HCT116 (cell line): ENCODE results near the gene SFTPA2. TPM values are rescaled to one million over a fixed set of nuclear protein-coding genes. Genes with fewer than 3 reads are reported as not detected.

Source experiments
- ATAC-seq: fragments of 200-7000 bp; cut with Tn5 transposase; 2 replicates; pipeline ENCODE4 v1.9.1; 2020; ENCODE audit warnings: mild to moderate bottlenecking, moderate library complexity
- BruUV-seq: library from RNA; stranded (reverse); fragments of 400-500 nt; replicated peaks from 2 replicates; lab custom pipeline; 2021; lab: Mats Ljungman, UMichigan
- CTCF ChIA-PET: fragments of 300-600 bp; sonication (Branson Sonifier 250); formaldehyde crosslinking; loops from one replicate; lab custom pipeline; 2021; ENCODE audit warnings: antibody characterized with exemption; lab: Charles Lee
- POLR2A ChIA-PET: fragments of 300-600, 350-600 bp; sonication (Branson Sonifier 250); formaldehyde crosslinking; loops from one replicate; lab custom pipeline; 2021; ENCODE audit warnings: antibody characterized with exemption; lab: Charles Lee
- RAD21 ChIA-PET, 2 experiments: fragments of 300-600 bp; sonication (Branson Sonifier 250); formaldehyde crosslinking; loops; one replicate each; lab custom pipeline; 2023; ENCODE audit warnings: low total read pairs in 2 of 2; ENCODE audit not compliant: uncharacterized antibody in 2 of 2, unreplicated experiment in 2 of 2, low non-redundant PET in 1 of 2; lab: Charles Lee
- DNase-seq: peaks from one replicate; pipeline ENCODE4 v3.0.0-alpha.2; 2010; ENCODE audit warnings: low read depth, low spot score
- H2AFZ ChIP-seq: fragments of 200-600 bp; shearing (Covaris generic), sonication (generic); 2 replicates; pipeline ENCODE4 v1.6.1; 2017; ENCODE audit warnings: low read depth, mixed run types, mixed read lengths, antibody characterized with exemption, low read length; ENCODE audit not compliant: poor library complexity, severe bottlenecking
- H3K27ac ChIP-seq: 2 replicates; pipeline ENCODE4 v1.5.1; 2012; ENCODE audit warnings: low read depth, low read length
- H3K27me3 ChIP-seq: fragments of 200-600 bp; sonication (generic); 2 replicates; pipeline ENCODE4 v1.6.1; 2016; ENCODE audit warnings: mixed run types, low read length, mixed read lengths; ENCODE audit not compliant: insufficient read depth
- H3K36me3 ChIP-seq, 2 experiments: fragments of 200-500 bp in 1 of 2; fragments of 200-600 bp in 1 of 2; sonication (Bioruptor generic) in 1 of 2; sonication (generic) in 1 of 2; 2 replicates each; pipeline versions ENCODE4 v1.5.1 to v1.6.1; 2014 to 2016; ENCODE audit warnings: low read length in 2 of 2, inconsistent platforms in 1 of 2, mixed read lengths in 1 of 2, mixed run types in 1 of 2; ENCODE audit not compliant: insufficient read depth in 2 of 2, control insufficient read depth in 1 of 2
- H3K4me1 ChIP-seq, 2 experiments: fragments of 200-600 bp in 1 of 2; sonication (generic) in 1 of 2; 2 replicates each; pipeline versions ENCODE4 v1.5.1 to v1.6.1; 2012 to 2017; ENCODE audit warnings: low read length in 2 of 2, inconsistent platforms in 1 of 2, mild to moderate bottlenecking in 1 of 2, mixed read lengths in 1 of 2, mixed run types in 1 of 2, moderate library complexity in 1 of 2; ENCODE audit not compliant: insufficient read depth in 2 of 2, control insufficient read depth in 1 of 2
- H3K4me2 ChIP-seq: fragments of 200-600 bp; sonication (generic); 2 replicates; pipeline ENCODE4 v1.6.1; 2017; ENCODE audit warnings: mixed run types, low read length, mixed read lengths
- H3K4me3 ChIP-seq, 2 experiments: fragments of 200-600 bp in 1 of 2; sonication (generic) in 1 of 2; replicated peaks in 1 of 2; 2 replicates each; pipeline ENCODE4 v1.5.1; 2011 to 2016; ENCODE audit warnings: low read length in 2 of 2, control low read depth in 1 of 2, low read depth in 1 of 2, mild to moderate bottlenecking in 1 of 2, mixed read lengths in 1 of 2, mixed run types in 1 of 2
- H3K79me2 ChIP-seq: fragments of 200-600 bp; sonication (generic); 2 replicates; pipeline ENCODE4 v1.6.1; 2017; ENCODE audit warnings: mild to moderate bottlenecking, mixed run types, low read length, moderate library complexity, mixed read lengths; ENCODE audit not compliant: insufficient read depth
- H3K9ac ChIP-seq: fragments of 200-600 bp; sonication (generic); 2 replicates; pipeline ENCODE4 v1.6.1; 2016; ENCODE audit warnings: low read length, mixed read lengths
- H3K9me2 ChIP-seq: fragments of 200-600 bp; sonication (generic), shearing (Covaris generic); 2 replicates; pipeline ENCODE4 v1.6.1; 2017; ENCODE audit warnings: mixed run types, mild to moderate bottlenecking, moderate library complexity; ENCODE audit not compliant: insufficient read depth
- H3K9me3 ChIP-seq, 2 experiments: fragments of 200-500 bp in 1 of 2; fragments of 200-600 bp in 1 of 2; sonication (Bioruptor generic) in 1 of 2; sonication (generic) in 1 of 2; 2 replicates each; pipeline ENCODE4 v1.6.1; 2014 to 2017; ENCODE audit warnings: low read length in 2 of 2, mixed read lengths in 2 of 2, inconsistent platforms in 1 of 2, low read depth in 1 of 2, mild to moderate bottlenecking in 1 of 2, mixed run types in 1 of 2, moderate library complexity in 1 of 2; ENCODE audit not compliant: control insufficient read depth in 1 of 2, insufficient read depth in 1 of 2
- H4K20me1 ChIP-seq: fragments of 200-600 bp; sonication (generic), shearing (Covaris generic); 2 replicates; pipeline ENCODE4 v1.6.1; 2017; ENCODE audit warnings: mixed run types, mild to moderate bottlenecking, moderate library complexity; ENCODE audit not compliant: insufficient read depth
- EZH2 ChIP-seq: fragments of 200-600 bp; sonication (generic); IDR thresholded peaks from 2 replicates; pipeline ENCODE4 v1.6.1; 2017; ENCODE audit warnings: antibody characterized with exemption, mixed run types
- POLR2AphosphoS5 ChIP-seq: IDR thresholded peaks from 2 replicates; pipeline ENCODE4 v1.6.1; 2011; ENCODE audit warnings: mild to moderate bottlenecking, low read depth, low read length, moderate library complexity
- intact Hi-C: fragments of 100-400 bp; cut with micrococcal nuclease; formaldehyde crosslinking; loops from 2 replicates; pipeline ENCODE4 v1.10.0; 2022
- total RNA-seq: library from RNA; stranded (reverse); gene quantifications from one replicate; pipeline ENCODE4 v1.2.1, GENCODE V29; 2021; ENCODE audit not compliant: unreplicated experiment
- TF ChIP-seq, protein P1 (sequence below): IDR thresholded peaks from 2 replicates; pipeline ENCODE4 v1.6.1; 2012; ENCODE audit warnings: low read depth
- TF ChIP-seq, protein P2 (sequence below): IDR thresholded peaks from 2 replicates; pipeline ENCODE4 v1.6.1; 2012

SFTPA2 gene
- total RNA-seq, 1 experiment from 2014 or later = 6.9 TPM

DNA sequence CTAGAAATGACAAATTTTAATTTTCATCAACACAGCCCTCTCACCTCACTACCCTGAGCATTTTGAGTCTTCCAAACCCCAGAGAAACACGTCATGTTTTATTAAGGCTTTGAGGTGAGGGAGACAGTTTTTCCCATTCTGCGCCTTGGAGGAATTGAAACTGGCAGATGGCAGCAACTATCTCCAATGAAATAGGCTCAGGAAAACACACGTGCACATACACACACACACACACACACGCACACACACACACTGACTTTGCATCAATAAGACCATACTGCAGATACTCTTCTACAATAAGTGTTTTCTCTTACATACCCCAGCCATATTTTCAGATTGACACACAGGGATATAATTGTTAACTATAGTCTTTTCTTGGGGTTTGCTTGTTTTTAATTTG lies 3.2 kb upstream of the SFTPA2 start:
- RAD21 ChIA-PET = interaction anchor here in 1 of 2 experiments (0.7 kb wide), 1 partner anchor 261 kb away, joined by 3 read pairs; no protein-coding TSS in a partner anchor
- H3K79me2 ChIP-seq = no peaks in the 10 kb centered on the region
- H3K4me1 ChIP-seq = no peaks in the 10 kb centered on the region
- TF ChIP-seq, protein P1, sequence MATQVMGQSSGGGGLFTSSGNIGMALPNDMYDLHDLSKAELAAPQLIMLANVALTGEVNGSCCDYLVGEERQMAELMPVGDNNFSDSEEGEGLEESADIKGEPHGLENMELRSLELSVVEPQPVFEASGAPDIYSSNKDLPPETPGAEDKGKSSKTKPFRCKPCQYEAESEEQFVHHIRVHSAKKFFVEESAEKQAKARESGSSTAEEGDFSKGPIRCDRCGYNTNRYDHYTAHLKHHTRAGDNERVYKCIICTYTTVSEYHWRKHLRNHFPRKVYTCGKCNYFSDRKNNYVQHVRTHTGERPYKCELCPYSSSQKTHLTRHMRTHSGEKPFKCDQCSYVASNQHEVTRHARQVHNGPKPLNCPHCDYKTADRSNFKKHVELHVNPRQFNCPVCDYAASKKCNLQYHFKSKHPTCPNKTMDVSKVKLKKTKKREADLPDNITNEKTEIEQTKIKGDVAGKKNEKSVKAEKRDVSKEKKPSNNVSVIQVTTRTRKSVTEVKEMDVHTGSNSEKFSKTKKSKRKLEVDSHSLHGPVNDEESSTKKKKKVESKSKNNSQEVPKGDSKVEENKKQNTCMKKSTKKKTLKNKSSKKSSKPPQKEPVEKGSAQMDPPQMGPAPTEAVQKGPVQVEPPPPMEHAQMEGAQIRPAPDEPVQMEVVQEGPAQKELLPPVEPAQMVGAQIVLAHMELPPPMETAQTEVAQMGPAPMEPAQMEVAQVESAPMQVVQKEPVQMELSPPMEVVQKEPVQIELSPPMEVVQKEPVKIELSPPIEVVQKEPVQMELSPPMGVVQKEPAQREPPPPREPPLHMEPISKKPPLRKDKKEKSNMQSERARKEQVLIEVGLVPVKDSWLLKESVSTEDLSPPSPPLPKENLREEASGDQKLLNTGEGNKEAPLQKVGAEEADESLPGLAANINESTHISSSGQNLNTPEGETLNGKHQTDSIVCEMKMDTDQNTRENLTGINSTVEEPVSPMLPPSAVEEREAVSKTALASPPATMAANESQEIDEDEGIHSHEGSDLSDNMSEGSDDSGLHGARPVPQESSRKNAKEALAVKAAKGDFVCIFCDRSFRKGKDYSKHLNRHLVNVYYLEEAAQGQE = no peak
- TF ChIP-seq, protein P2, sequence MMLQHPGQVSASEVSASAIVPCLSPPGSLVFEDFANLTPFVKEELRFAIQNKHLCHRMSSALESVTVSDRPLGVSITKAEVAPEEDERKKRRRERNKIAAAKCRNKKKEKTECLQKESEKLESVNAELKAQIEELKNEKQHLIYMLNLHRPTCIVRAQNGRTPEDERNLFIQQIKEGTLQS = no peak
- TF ChIP-seq POLR2AphosphoS5 = no peak
- no peak for TF ChIP-seq EZH2
- H3K4me3 ChIP-seq = no peak overlapping the region
- intact Hi-C loops = loop anchor here (2.0 to 10.0 kb wide), 2 partner anchors 45 to 481 kb away; no protein-coding TSS in a partner anchor
- BruUV-seq = no TSS peak
- CTCF ChIA-PET = no interaction called here
- DNase-seq = no peak
- H3K4me2 ChIP-seq = no peak overlapping the region
- no peaks in the 10 kb centered on the region for H3K9me2 ChIP-seq
- POLR2A ChIA-PET = no interaction called here
- H3K27ac ChIP-seq = no peak overlapping the region
- no peak for ATAC-seq
- H4K20me1 ChIP-seq = no peaks in the 10 kb centered on the region
- no peaks in the 10 kb centered on the region for H3K27me3 ChIP-seq
- no peak overlapping the region for H2AFZ ChIP-seq
- no peaks in the 10 kb centered on the region for H3K36me3 ChIP-seq
- no peak overlapping the region for H3K9ac ChIP-seq
- H3K9me3 ChIP-seq = no peaks in the 10 kb centered on the region
